Left cardiac atrium (tissue), 4 donors: ENCODE data around the gene CDK5R2. TPM values are rescaled to one million over a fixed set of nuclear protein-coding genes. Genes with fewer than 3 reads are reported as not detected.

Experiments
- ATAC-seq, 2 donors: fragments of 200-7000 bp; cut with Tn5 transposase; one replicate each; pipeline ENCODE4 v1.9.1; 2020; ENCODE audit warnings: mild to moderate bottlenecking in 2 of 2, moderate library complexity in 2 of 2
- DNase-seq: peaks from one replicate; pipeline ENCODE4 v3.0.0-alpha.2; 2020
- intact Hi-C, 2 donors: fragments of 100-400 bp; cut with DNase I; formaldehyde crosslinking; loops; one replicate each; pipeline versions ENCODE4 v1.14.1 to v1.15.1; 2022 to 2023
- total RNA-seq, 2 donors: library from RNA; stranded (reverse); fragmentation: NEBNext Ultra II Directional; extraction: Animal tissue kit (Norgen Biotek cat#: 25700); gene quantifications; one replicate each; pipeline ENCODE4 v1.2.1, GENCODE V29; 2021
- donor health status: DM: no; HTN: yes; CAD: no.
- donor health status: DM: no; HTN: yes; CAD: no; lungs with severe emphysema.
- donor health status: DM: yes; HTN: yes; CAD: no.
- donor health status: Dilated cardiomyopathy.

Gene CDK5R2
- total RNA-seq, 2 donors from 2014 or later, result not detected

DNA sequence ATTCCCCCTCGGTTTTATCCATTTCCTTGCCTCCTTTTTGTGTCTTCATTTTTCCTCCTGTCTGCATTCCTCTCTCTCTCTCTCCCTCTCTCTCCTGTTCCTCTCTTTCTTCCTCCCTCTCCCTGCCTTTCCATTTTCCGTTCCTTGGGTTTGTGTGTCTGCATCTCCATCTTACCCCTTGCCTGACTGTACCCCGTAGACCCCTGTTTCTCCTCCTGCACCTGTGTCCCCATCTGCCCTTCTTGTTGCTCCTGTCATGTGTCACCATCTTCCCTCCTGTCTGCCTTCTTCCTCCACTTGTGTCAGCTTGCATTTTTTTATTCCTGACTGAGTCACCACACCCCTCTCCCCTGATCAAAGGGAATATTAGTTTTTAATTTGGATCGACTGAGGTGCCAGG lies 1.8 kb downstream of the CDK5R2 start:
- ATAC-seq (no peak), DNase-seq (no peak)
- intact Hi-C loops, result no loop called here

- ATAC-seq, result no peak
These were observed 2.4 kb downstream of the CDK5R2 start for GRCh38 chr2:218961651-218962570.

DNA sequence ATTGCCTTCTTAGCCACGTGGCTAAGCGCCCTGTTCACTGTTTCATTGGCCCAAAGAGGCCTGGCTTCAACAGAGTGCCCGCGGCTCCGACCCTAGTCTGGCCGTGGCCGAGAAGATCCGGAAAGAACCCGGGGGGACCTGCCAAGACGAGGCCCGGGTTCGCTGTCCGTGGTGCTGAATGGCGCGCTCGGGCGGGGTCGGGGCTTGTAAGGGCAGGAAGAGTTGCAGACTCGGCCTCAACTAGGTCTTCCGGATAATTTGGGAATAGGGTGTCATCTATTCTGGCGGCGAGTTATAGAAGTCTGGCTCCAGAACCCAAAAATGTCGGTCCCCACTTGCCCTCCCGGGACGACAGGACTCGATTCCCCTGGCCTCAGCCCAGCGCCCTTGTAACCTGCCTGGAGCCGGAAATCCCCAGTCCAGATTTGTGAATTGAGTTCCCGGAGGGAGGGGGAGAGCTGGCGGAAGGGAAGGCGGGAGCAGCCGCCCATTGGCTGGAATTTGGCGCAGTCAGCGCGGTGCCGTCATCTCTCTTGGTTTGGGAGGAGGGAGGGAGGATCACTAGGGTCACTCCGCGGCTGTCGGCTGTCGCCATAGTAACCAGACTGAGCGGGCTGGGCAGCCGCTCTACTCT lies 3.5 kb downstream of the CDK5R2 start:
- DNase-seq (peak; percentile 71), ATAC-seq (peak; percentile 29 to 55)
- intact Hi-C loops, result no loop called here

More at GRCh38 chr2:218961651-218962570, 2.4 kb downstream of the CDK5R2 start:
- no peak for DNase-seq
- intact Hi-C loops, result no loop called here

- ATAC-seq (no peak), DNase-seq (no peak)
- intact Hi-C loops, result no loop called here
These were observed 4.1 kb downstream of the CDK5R2 start for GRCh38 chr2:218963601-218964000.

GRCh38 chr2:218964041-218964771 lies 4.7 kb downstream of the CDK5R2 start:
- intact Hi-C loops, result no loop called here
- ATAC-seq (no peak), DNase-seq (no peak)

DNA sequence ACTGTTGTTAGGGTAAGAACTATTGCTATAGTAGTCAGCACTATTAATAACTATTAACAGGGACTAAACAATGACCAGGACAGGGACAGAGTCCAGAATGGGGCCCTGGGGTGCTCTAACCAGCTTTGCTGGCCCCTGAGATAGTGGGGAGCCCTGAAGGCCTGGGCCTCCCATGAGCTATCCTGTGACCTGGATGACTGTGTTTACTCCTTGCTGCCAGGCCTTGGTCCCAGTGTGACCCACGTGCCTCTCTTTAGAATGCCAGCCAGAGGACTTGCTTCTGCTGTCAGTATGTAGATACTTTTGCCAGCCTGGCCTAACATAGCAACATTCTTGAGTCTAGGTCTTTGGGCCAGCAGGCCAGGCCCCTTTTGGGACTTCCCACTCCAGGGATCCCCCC lies 11.4 kb downstream of the CDK5R2 start:
- ATAC-seq, result no peak
- DNase-seq, result no peak
- intact Hi-C loops, result no loop called here

DNA sequence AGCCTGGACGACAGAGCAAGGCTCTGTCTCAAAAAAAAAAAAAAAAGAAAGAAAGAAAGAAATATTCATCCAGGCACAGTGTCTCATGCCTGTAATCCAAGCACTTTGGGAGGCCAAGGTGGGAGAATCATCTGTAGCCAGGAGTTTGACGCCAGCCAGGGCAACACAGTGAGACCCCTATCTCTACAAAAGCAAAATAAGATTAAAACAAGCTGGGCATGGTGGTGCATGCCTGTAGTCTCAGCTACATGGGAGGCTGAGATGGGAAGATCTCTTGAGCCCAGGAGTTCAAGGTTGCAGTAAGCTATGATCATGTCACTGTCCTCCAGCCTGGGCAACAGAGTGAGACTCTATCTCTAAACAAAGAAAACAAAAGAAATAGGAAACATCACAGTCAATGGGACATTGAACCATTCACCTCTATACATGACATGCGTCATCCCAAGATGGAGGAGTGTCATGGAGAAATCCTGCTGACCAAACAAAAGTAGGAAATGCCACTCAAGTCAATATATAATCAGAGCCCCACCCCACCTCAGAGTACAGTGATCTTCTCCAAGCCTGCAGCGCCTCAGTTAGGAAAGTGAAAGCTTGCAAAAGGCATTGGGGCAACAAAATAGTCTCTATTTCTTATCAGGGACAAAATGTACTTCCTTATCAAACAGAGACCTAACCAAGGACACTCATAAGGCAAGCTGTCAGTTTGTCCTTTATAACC lies 15.8 kb downstream of the CDK5R2 start:
- intact Hi-C loops, result no loop called here
- ATAC-seq (no peak), DNase-seq (no peak)

GRCh38 chr2:218979846-218980734 lies 20.6 kb downstream of the CDK5R2 start:
- ATAC-seq, result peak; percentile 86 to 88
- DNase-seq, result peak; percentile 81
- intact Hi-C loops, result no loop called here

DNA sequence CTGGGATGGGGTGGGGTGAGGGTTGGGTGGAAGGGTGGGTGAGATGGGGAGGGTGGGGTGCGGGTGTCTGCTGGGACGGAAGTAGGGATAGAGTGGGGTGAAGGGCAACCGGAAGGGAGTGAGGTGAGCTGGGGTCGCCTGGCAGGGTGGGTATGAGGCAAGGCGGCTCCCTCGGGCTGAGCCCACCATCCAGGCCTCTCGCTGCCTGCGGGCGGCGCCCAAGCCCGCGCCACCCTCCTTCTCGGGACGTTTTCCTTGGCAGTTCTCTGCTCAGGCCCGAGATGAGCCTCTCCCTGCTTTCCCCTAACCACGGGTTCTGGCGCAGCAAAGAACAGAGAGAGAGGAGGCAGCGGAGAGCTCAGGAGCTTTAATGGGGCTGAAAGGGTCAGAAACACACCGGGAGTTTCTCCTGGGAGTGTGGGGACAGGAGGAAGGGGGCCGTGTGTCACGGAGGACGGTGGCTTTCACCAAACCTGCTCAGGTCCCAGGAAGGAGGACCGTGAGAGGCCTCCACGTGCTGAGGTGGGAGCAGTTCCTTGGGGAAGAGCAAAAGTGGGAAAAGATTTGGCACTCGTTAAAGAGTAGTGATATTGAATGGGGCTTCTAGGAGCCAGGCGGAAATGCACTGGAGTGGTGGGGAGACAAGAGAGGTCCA lies 21.4 kb downstream of the CDK5R2 start:
- ATAC-seq (peak in 1 of 2 donors; percentile 7), DNase-seq (no peak)
- intact Hi-C loops, result no loop called here

DNA sequence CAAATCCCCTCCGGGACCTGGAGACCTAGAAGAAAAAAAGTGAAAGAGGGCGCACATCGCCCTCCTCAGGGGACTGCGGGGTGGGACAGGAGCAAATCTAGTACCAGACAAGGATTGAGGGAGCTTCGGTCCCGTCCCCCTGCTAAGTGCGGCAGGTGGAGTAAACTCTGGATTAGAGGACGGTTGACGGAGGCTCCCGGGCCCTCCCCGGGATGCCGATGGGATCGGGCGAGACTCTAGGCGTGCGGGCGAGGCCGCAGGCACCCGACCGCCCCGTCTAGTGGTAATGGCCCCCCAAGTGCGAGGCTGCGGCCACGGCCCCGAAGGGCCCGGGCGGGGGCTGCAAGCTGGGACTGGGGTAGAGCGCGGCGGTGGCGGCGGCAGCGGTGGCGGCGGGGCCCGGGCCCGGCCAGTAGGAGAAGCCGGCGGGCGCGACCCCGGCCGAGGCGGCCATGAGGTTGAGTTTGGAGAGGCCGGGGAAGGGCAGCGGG lies 22.0 kb downstream of the CDK5R2 start:
- DNase-seq, result no peak
- intact Hi-C loops, result no loop called here
- no peak for ATAC-seq

GRCh38 chr2:218981881-218982585 lies 22.6 kb downstream of the CDK5R2 start:
- intact Hi-C loops, result no loop called here
- no peak for DNase-seq
- ATAC-seq, result peak; percentile 20 to 37

- no peak for ATAC-seq
- intact Hi-C loops, result no loop called here
- no peak for DNase-seq
These were observed 23.3 kb downstream of the CDK5R2 start for GRCh38 chr2:218982586-218983262.

- DNase-seq (no peak), ATAC-seq (no peak)
- intact Hi-C loops, result no loop called here
These were observed 23.9 kb downstream of the CDK5R2 start for GRCh38 chr2:218983263-218983933.

- DNase-seq (no peak), ATAC-seq (no peak)
- intact Hi-C loops, result no loop called here
These were observed 24.4 kb downstream of the CDK5R2 start for GRCh38 chr2:218983934-218984238.

GRCh38 chr2:218984239-218985020 lies 25.0 kb downstream of the CDK5R2 start:
- ATAC-seq (peak; percentile 17 to 28), DNase-seq (peak; percentile 71)
- intact Hi-C loops, result no loop called here

DNA sequence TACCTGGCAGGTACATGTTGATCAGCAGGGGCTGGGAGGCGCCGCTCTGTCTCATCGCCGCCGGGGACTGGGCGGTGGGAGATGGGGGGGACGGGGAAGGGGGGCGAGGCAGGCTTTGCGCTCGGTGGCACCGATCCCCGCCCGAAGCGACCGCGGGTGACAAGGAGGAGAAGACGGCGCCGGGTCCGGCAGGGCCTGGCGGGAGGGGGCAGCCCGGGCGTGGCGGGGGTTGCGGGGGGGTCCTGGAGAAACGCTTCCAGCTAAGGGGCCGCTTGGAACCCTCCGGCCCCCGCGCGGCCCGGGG lies 25.5 kb downstream of the CDK5R2 start, which contains the start of gene FEV:
FEV (minus strand) TSS at position 164 of the 304 bp plus-strand sequence; CDS start at position 55, 109 bp downstream.
- ATAC-seq, result no peak
- intact Hi-C loops, result no loop called here
- no peak for DNase-seq
